A549 (cell line): Measurements from ENCODE around the gene ALOX15B. TPM values are rescaled to one million over a fixed set of nuclear protein-coding genes. Genes with fewer than 3 reads are reported as not detected.

Experiments used
- ATAC-seq, 2 experiments: fragments of 200-7000 bp in 1 of 2; fragments of >200 bp in 1 of 2; cut with Nextera tagmentation in 1 of 2; cut with Tn5 transposase in 1 of 2; 3 replicates each; pipeline versions ENCODE4 v1.8.0 to v1.9.1; 2018 to 2020; ENCODE audit warnings: mild to moderate bottlenecking in 1 of 2, moderate library complexity in 1 of 2
- CTCF ChIA-PET: fragments of 300-600 bp; sonication (Branson Sonifier 250); formaldehyde crosslinking; extraction: SDS; loops from one replicate; lab custom pipeline; 2021; ENCODE audit warnings: antibody characterized with exemption, inconsistent platforms; lab: Yijun Ruan, JAX
- POLR2A ChIA-PET: fragments of 350-600 bp; formaldehyde crosslinking; extraction: SDS; loops from one replicate; lab custom pipeline; 2021; ENCODE audit warnings: antibody characterized with exemption, inconsistent platforms; lab: Yijun Ruan, JAX
- DNase-seq, 2 experiments: peaks; one replicate each; pipeline versions ENCODE4 v3.0.0 to v3.0.0-alpha.2; 2011 to 2016; ENCODE audit warnings: low read depth in 1 of 2, low spot score in 1 of 2
- FAIRE-seq: peaks from 2 replicates; lab custom pipeline; 2011; peaks lifted over from hg19 to GRCh38; lab: Jason Lieb, UNC
- H3K27ac ChIP-seq, 2 experiments: fragments of >200 bp; sonication (Bioruptor Twin); formaldehyde crosslinking; 3 replicates each; pipeline ENCODE4 v1.5.1; 2016 to 2017
- H3K4me1 ChIP-seq: fragments of >200 bp; sonication (Bioruptor Twin); formaldehyde crosslinking; 3 replicates; pipeline ENCODE4 v1.6.1; 2016
- H3K4me2 ChIP-seq: fragments of >200 bp; sonication (Bioruptor Twin); formaldehyde crosslinking; 3 replicates; pipeline ENCODE4 v1.6.1; 2016
- H3K4me3 ChIP-seq: fragments of >200 bp; sonication (Bioruptor Twin); formaldehyde crosslinking; 3 replicates; pipeline ENCODE4 v1.5.1; 2016
- H3K9me3 ChIP-seq: fragments of >200 bp; sonication (Bioruptor Twin); formaldehyde crosslinking; 3 replicates; pipeline ENCODE4 v1.6.1; 2016
- CEBPB ChIP-seq, 2 experiments: fragments of >200 bp in 1 of 2; sonication (Bioruptor Twin) in 1 of 2; formaldehyde crosslinking in 1 of 2; IDR thresholded peaks; 2 replicates each; pipeline ENCODE4 v1.6.1; 2012 to 2016
- CHD4 ChIP-seq: fragments of 200-600 bp; sonication (generic); IDR thresholded peaks from 2 replicates; pipeline ENCODE4 v1.6.1; 2016; ENCODE audit warnings: antibody characterized with exemption, mild to moderate bottlenecking, borderline replicate concordance
- EHF ChIP-seq: fragments of 250-450 bp; sonication (Bioruptor Pico); IDR thresholded peaks from 2 replicates; pipeline ENCODE4 v1.5.0; 2020; ENCODE audit warnings: mild to moderate bottlenecking
- ELK1 ChIP-seq: fragments of 150-350 bp; IDR thresholded peaks from 2 replicates; pipeline ENCODE4 v1.6.1; 2014; ENCODE audit warnings: low read depth, mild to moderate bottlenecking, low read length
- EP300 ChIP-seq, 2 experiments: fragments of >200 bp; sonication (Bioruptor Twin); formaldehyde crosslinking; IDR thresholded peaks; 2 replicates in 1 of 2; 3 replicates in 1 of 2; pipeline ENCODE4 v1.6.1; 2016 to 2017
- HOXA7 ChIP-seq: fragments of 250-450 bp; sonication (Bioruptor Pico); IDR thresholded peaks from 2 replicates; pipeline ENCODE4 v1.5.0; 2020; ENCODE audit warnings: mild to moderate bottlenecking, moderate library complexity
- HOXB13 ChIP-seq: fragments of 250-450 bp; sonication (Bioruptor Pico); IDR thresholded peaks from 2 replicates; pipeline ENCODE4 v1.5.0; 2020; ENCODE audit warnings: low read depth, mild to moderate bottlenecking, moderate library complexity
- JUN ChIP-seq, 2 experiments: fragments of >200 bp; sonication (Bioruptor Twin); formaldehyde crosslinking; IDR thresholded peaks; 2 replicates in 1 of 2; 3 replicates in 1 of 2; pipeline ENCODE4 v1.6.1; 2016 to 2017
- MYC ChIP-seq: IDR thresholded peaks from 2 replicates; pipeline ENCODE4 v1.6.1; 2012; ENCODE audit warnings: mild to moderate bottlenecking, inconsistent platforms, low read length, improper control_type of control experiment, borderline replicate concordance
- REST ChIP-seq: fragments of 200-600 bp; sonication (generic); IDR thresholded peaks from 2 replicates; pipeline ENCODE4 v1.6.1; 2016; ENCODE audit warnings: antibody characterized with exemption, mild to moderate bottlenecking, moderate library complexity
- RNF2 ChIP-seq: fragments of 200-600 bp; sonication (generic); IDR thresholded peaks from 2 replicates; pipeline ENCODE4 v1.6.1; 2016; ENCODE audit warnings: low read depth, mild to moderate bottlenecking, antibody characterized with exemption, moderate library complexity, borderline replicate concordance
- SMC3 ChIP-seq: fragments of >200 bp; sonication (Bioruptor Twin); formaldehyde crosslinking; IDR thresholded peaks from 3 replicates; pipeline ENCODE4 v1.6.1; 2018; ENCODE audit warnings: inconsistent platforms
- ZNF302 ChIP-seq: fragments of 250-450 bp; sonication (Bioruptor Pico); IDR thresholded peaks from 2 replicates; pipeline ENCODE4 v1.9.0; 2021; ENCODE audit warnings: inconsistent platforms, mild to moderate bottlenecking, moderate library complexity
- WGBS: methylation state at CpG from one replicate; pipeline ENCODE4 v1.1.6; 2017; ENCODE audit errors: missing lambda C conversion rate; 5-methylcytosine and 5-hydroxymethylcytosine counted together
- polyA plus RNA-seq, 4 experiments: library from polyadenylated mRNA; depleted of rRNA in 3 of 4; stranded (reverse); fragments of >200 nt; fragmentation: RNase III in 1 of 4; extraction: RNeasy Plus Mini Kit Qiagen cat#74134 plus additional on column Dnase treatment in 1 of 4; gene quantifications; 2 replicates in 3 of 4; 3 replicates in 1 of 4; pipeline ENCODE4 v1.2.3, GENCODE V29; 2011 to 2017
- TF ChIP-seq, protein P1 (sequence below): fragments of >200 bp; sonication (Bioruptor Twin); formaldehyde crosslinking; IDR thresholded peaks from 3 replicates; pipeline ENCODE4 v1.6.1; 2016
- TF ChIP-seq, protein P2 (sequence below): IDR thresholded peaks from 2 replicates; pipeline ENCODE4 v1.6.1; 2012

The ALOX15B gene
- polyA plus RNA-seq, 2 of the 4 experiments (the other 2 are of a cell fraction), result not detected

GRCh38 chr17:8044819-8045810 is 6.3 kb downstream of the ALOX15B start:
- TF ChIP-seq EHF (CRISPR knock-in tag) (no peak), EP300 (IDR thresholded peaks at IDR 0.05) (no peak), MYC (no peak), CEBPB (IDR thresholded peaks at IDR 0.05) (no peak), HOXA7 (CRISPR knock-in tag) (no peak), CHD4 (no peak), HOXB13 (no peak)
- TF ChIP-seq, protein P1, sequence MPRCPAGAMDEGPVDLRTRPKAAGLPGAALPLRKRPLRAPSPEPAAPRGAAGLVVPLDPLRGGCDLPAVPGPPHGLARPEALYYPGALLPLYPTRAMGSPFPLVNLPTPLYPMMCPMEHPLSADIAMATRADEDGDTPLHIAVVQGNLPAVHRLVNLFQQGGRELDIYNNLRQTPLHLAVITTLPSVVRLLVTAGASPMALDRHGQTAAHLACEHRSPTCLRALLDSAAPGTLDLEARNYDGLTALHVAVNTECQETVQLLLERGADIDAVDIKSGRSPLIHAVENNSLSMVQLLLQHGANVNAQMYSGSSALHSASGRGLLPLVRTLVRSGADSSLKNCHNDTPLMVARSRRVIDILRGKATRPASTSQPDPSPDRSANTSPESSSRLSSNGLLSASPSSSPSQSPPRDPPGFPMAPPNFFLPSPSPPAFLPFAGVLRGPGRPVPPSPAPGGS, result no peak
- FAIRE-seq (no peak), DNase-seq (no peak), ATAC-seq (no peak)
- ChIA-PET POLR2A (no interaction called here), CTCF (interaction anchor here (0.6 to 11.7 kb wide), 14 partner anchors 14 to 302 kb away, joined by 3 to 229 read pairs (median 5); partner anchors contain the start of gene RNF227)
- Histone ChIP-seq H3K4me3 (no peak overlapping the region), H3K4me1 (no peaks in the 10 kb centered on the region), H3K9me3 (no peaks in the 10 kb centered on the region), H3K4me2 (no peak overlapping the region), H3K27ac (no peak overlapping the region)
- 56% methylated on average over 20 of the region's 24 CpGs for WGBS

DNA sequence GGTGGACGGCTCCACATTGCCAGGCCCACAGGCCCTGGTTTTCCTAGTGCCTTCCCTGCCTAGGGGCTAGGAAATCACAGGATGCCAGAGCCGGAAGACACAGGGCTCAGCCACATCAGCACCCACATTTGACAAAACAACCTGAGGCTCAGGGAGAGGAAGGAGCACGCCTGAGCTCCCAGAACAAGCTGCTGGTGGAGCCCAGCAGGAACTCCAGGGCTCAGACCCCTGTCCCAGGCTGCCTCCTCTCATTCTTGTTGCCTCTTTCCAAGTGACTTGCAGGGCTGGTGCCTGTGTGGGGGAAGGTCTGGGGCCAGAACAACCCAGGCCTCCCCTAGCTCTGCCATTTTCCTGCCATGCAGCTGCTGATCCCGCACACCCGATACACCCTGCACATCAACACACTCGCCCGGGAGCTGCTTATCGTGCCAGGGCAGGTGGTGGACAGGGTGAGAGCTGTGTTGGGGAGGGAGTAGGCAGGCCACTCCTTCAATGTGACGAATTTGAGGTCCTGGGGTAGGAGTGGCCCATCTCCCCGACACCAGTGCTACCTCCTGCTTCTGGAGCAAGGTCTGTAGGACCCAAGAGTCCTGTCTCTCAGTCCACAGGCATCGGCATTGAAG is 7.6 kb downstream of the ALOX15B start:
- ChIA-PET CTCF (interaction anchor here (0.8 to 11.7 kb wide), 16 partner anchors 8 to 303 kb away, joined by 3 to 229 read pairs (median 4); no protein-coding TSS in a partner anchor), POLR2A (no interaction called here)
- WGBS, result 63% methylated on average over 11 of the region's 11 CpGs
- TF ChIP-seq ELK1, result no peak
- TF ChIP-seq RNF2, result no peak
- TF ChIP-seq JUN (IDR thresholded peaks at IDR 0.05), result no peak
- no peak for TF ChIP-seq SMC3
- no peak for TF ChIP-seq CHD4
- TF ChIP-seq, protein P2, sequence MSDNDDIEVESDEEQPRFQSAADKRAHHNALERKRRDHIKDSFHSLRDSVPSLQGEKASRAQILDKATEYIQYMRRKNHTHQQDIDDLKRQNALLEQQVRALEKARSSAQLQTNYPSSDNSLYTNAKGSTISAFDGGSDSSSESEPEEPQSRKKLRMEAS, result no peak
- no peak for TF ChIP-seq REST
- no peak for TF ChIP-seq ZNF302 (CRISPR knock-in tag)
- DNase-seq, result no peak
- Histone ChIP-seq H3K4me3 (no peak overlapping the region), H3K27ac (no peak overlapping the region), H3K4me1 (no peaks in the 10 kb centered on the region), H3K4me2 (no peak overlapping the region), H3K9me3 (no peaks in the 10 kb centered on the region)
- ATAC-seq, result no peak
- no peak for FAIRE-seq
